Measurements from ENCODE around the gene AKR7A3. TPM values are rescaled to one million over a fixed set of nuclear protein-coding genes. Genes with fewer than 3 reads are reported as not detected.

AKR7A3 gene
- polyA plus RNA-seq, 1 experiment: 0.37 TPM

- H3K4me3 ChIP-seq (ENCODE audit: low read depth, low read length): no peak overlapping the region
- peaks cover 31% of the 10 kb centered on the region for H3K36me3 ChIP-seq (ENCODE audit: control insufficient read depth, insufficient read depth, low read length)
- ChIA-PET POLR2A (no interaction called here), CTCF (interaction anchor here (0.9 to 1.6 kb wide), 2 partner anchors 14 to 333 kb away, joined by 3 to 4 read pairs; no protein-coding TSS in a partner anchor)
- no peak for DNase-seq (ENCODE audit: low read depth)
- no peaks in the 10 kb centered on the region for H3K27me3 ChIP-seq (ENCODE audit: control insufficient read depth, insufficient read depth, low read length)
- TF ChIP-seq CTCF (IDR thresholded peaks at IDR 0.05; ENCODE audit: insufficient read depth, low read depth, low read length): no peak
These were observed 39.9 kb upstream of the AKR7A3 start for GRCh38 chr1:19328486-19328885.

- no peak for TF ChIP-seq CTCF (IDR thresholded peaks at IDR 0.05; ENCODE audit: insufficient read depth, low read depth, low read length)
- no peak for DNase-seq (ENCODE audit: low read depth)
- Histone ChIP-seq H3K36me3 (ENCODE audit: control insufficient read depth, insufficient read depth, low read length) (peaks cover 31% of the 10 kb centered on the region), H3K27me3 (ENCODE audit: control insufficient read depth, insufficient read depth, low read length) (no peaks in the 10 kb centered on the region), H3K4me3 (ENCODE audit: low read depth, low read length) (no peak overlapping the region)
- ChIA-PET CTCF (interaction anchor here (0.6 to 1.6 kb wide), 3 partner anchors 15 to 334 kb away, joined by 3 to 4 read pairs (median 3); no protein-coding TSS in a partner anchor), POLR2A (no interaction called here)
These were observed 39.2 kb upstream of the AKR7A3 start for GRCh38 chr1:19327736-19328135.

- CTCF ChIA-PET: interaction anchor here (0.7 to 1.6 kb wide), 2 partner anchors 15 to 17 kb away, joined by 3 to 4 read pairs; no protein-coding TSS in a partner anchor
- POLR2A ChIA-PET: no interaction called here
These were observed 38.7 kb upstream of the AKR7A3 start for GRCh38 chr1:19327301-19327700.

GRCh38 chr1:19326748-19327065 is 38.1 kb upstream of the AKR7A3 start:
- Histone ChIP-seq H3K4me3 (ENCODE audit: low read depth, low read length) (no peak overlapping the region), H3K36me3 (ENCODE audit: control insufficient read depth, insufficient read depth, low read length) (peaks cover 32% of the 10 kb centered on the region), H3K27me3 (ENCODE audit: control insufficient read depth, insufficient read depth, low read length) (no peaks in the 10 kb centered on the region)
- no peak for DNase-seq (ENCODE audit: low read depth)
- ChIA-PET CTCF (interaction anchor here (0.7 kb wide), 1 partner anchor 18 kb away, joined by 3 read pairs; no protein-coding TSS in a partner anchor), POLR2A (no interaction called here)
- TF ChIP-seq CTCF (IDR thresholded peaks at IDR 0.05; ENCODE audit: insufficient read depth, low read depth, low read length): no peak

More at GRCh38 chr1:19327301-19327700, 38.7 kb upstream of the AKR7A3 start:
- TF ChIP-seq CTCF (IDR thresholded peaks at IDR 0.05; ENCODE audit: insufficient read depth, low read depth, low read length): no peak
- peaks cover 32% of the 10 kb centered on the region for H3K36me3 ChIP-seq (ENCODE audit: control insufficient read depth, insufficient read depth, low read length)
- no peak overlapping the region for H3K4me3 ChIP-seq (ENCODE audit: low read depth, low read length)
- no peak for DNase-seq (ENCODE audit: low read depth)
- H3K27me3 ChIP-seq (ENCODE audit: control insufficient read depth, insufficient read depth, low read length): no peaks in the 10 kb centered on the region

GRCh38 chr1:19325958-19326747 is 37.6 kb upstream of the AKR7A3 start:
- Histone ChIP-seq H3K27me3 (ENCODE audit: control insufficient read depth, insufficient read depth, low read length) (no peaks in the 10 kb centered on the region), H3K4me3 (ENCODE audit: low read depth, low read length) (no peak overlapping the region), H3K36me3 (ENCODE audit: control insufficient read depth, insufficient read depth, low read length) (peaks cover 32% of the 10 kb centered on the region)
- TF ChIP-seq CTCF (IDR thresholded peaks at IDR 0.05; ENCODE audit: insufficient read depth, low read depth, low read length): no peak
- ChIA-PET POLR2A (no interaction called here), CTCF (no interaction called here)
- DNase-seq (ENCODE audit: low read depth): no peak

All from BJ (cell line).